Left lung (tissue), 10 donors: ENCODE measurements around the gene CDC14B. TPM values are rescaled to one million over a fixed set of nuclear protein-coding genes. Genes with fewer than 3 reads are reported as not detected.

Experiments
- ATAC-seq: fragments of 200-7000 bp; cut with Tn5 transposase; one replicate; pipeline ENCODE4 v1.9.1; 2020; ENCODE audit warnings: moderate library complexity
- DNase-seq, 4 donors: peaks; one replicate each; pipeline ENCODE4 v3.0.0-alpha.2; 2013 to 2020
- H3K27ac ChIP-seq, 2 donors: fragments of 200-600 bp; sonication (generic) in 1 of 2; one replicate each; pipeline versions ENCODE4 v1.5.0 to v1.8.0; 2020 to 2021
- H3K27me3 ChIP-seq, 2 donors: fragments of 200-600 bp; sonication (generic) in 1 of 2; one replicate each; pipeline versions ENCODE4 v1.5.0 to v1.8.0; 2020 to 2021
- H3K36me3 ChIP-seq, 2 donors: fragments of 200-600 bp; sonication (generic) in 1 of 2; one replicate each; pipeline versions ENCODE4 v1.5.0 to v1.8.0; 2020 to 2021
- H3K4me1 ChIP-seq, 2 donors: fragments of 200-600 bp; one replicate each; pipeline ENCODE4 v1.8.0; 2021
- H3K4me3 ChIP-seq, 2 donors: fragments of 200-600 bp; sonication (generic) in 1 of 2; one replicate each; pipeline versions ENCODE4 v1.5.0 to v1.8.0; 2020 to 2021; ENCODE audit warnings: mild to moderate bottlenecking in 1 of 2
- H3K9me3 ChIP-seq, 2 donors: fragments of 200-600 bp; sonication (generic) in 1 of 2; one replicate each; pipeline versions ENCODE4 v1.5.0 to v1.8.0; 2020 to 2021
- intact Hi-C, 2 donors: fragments of 100-400 bp; cut with DNase I; formaldehyde crosslinking; loops; one replicate each; pipeline versions ENCODE4 v1.11.2 to v1.14.2; 2022
- polyA plus RNA-seq, 6 donors: library from polyadenylated mRNA; unstranded; fragments of 120-200 nt; gene quantifications; one replicate each; pipeline ENCODE4 v1.2.1, GENCODE V29; 2013; ENCODE audit not compliant: insufficient read length in 6 of 6
- total RNA-seq, 2 donors: library from RNA; stranded (reverse); fragmentation: NEBNext Ultra II Directional; extraction: Animal tissue kit (Norgen Biotek cat#: 25700); gene quantifications; one replicate each; pipeline ENCODE4 v1.2.1, GENCODE V29; 2021
- TF ChIP-seq, protein P1 (sequence below), 2 donors: fragments of 200-600 bp; sonication (generic) in 1 of 2; IDR thresholded peaks; one replicate each; pipeline versions ENCODE4 v1.5.0 to v1.8.0; 2021; ENCODE audit warnings: antibody characterized with exemption in 2 of 2
- donor health status: DM: no; HTN: yes; CAD: no.
- donor health status: DM: no; HTN: no; CAD: no.

CDC14B gene
- total and polyA plus RNA-seq, 8 donors = 10.5 to 20.3 (median 17.9) TPM

DNA sequence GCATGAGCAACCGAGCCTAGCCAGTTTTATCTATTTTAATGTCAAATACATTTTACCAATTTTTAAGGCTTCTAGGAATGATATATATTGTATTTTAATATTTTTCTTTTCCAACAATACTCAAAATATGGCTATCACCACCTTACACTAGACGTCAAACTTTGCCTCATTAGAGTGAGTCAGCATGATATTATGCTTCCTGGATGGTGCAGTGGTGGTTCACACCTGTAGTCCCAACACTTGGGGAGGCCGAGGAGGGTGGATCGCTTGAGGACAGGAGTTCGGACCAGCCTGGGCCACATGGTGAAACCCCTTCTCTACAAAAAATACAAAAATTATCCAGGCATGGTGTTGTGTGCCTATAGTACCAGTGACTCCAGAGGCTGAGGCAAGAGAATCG, 7.3 kb upstream of the CDC14B start:
- TF ChIP-seq, protein P1, sequence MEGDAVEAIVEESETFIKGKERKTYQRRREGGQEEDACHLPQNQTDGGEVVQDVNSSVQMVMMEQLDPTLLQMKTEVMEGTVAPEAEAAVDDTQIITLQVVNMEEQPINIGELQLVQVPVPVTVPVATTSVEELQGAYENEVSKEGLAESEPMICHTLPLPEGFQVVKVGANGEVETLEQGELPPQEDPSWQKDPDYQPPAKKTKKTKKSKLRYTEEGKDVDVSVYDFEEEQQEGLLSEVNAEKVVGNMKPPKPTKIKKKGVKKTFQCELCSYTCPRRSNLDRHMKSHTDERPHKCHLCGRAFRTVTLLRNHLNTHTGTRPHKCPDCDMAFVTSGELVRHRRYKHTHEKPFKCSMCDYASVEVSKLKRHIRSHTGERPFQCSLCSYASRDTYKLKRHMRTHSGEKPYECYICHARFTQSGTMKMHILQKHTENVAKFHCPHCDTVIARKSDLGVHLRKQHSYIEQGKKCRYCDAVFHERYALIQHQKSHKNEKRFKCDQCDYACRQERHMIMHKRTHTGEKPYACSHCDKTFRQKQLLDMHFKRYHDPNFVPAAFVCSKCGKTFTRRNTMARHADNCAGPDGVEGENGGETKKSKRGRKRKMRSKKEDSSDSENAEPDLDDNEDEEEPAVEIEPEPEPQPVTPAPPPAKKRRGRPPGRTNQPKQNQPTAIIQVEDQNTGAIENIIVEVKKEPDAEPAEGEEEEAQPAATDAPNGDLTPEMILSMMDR (IDR thresholded peaks at IDR 0.05) = no peak
- Histone ChIP-seq H3K4me3 (no peak overlapping the region), H3K36me3 (no peaks in the 10 kb centered on the region), H3K27ac (no peak overlapping the region), H3K4me1 (no peaks in the 10 kb centered on the region), H3K27me3 (peaks cover 0 to 34% of the 10 kb centered on the region in 2 donors), H3K9me3 (no peaks in the 10 kb centered on the region)
- DNase-seq = no peak
- no peak for ATAC-seq
- intact Hi-C loops = no loop called here

- TF ChIP-seq, protein P1 (IDR thresholded peaks at IDR 0.05) = no peak
- Histone ChIP-seq H3K27me3 (peaks cover 0 to 61% of the 10 kb centered on the region in 2 donors), H3K9me3 (no peaks in the 10 kb centered on the region), H3K27ac (no peak overlapping the region), H3K4me1 (peaks cover 0 to 9% of the 10 kb centered on the region in 2 donors), H3K36me3 (no peaks in the 10 kb centered on the region), H3K4me3 (no peak overlapping the region)
- intact Hi-C loops = no loop called here
- no peak for ATAC-seq
- no peak for DNase-seq
These were observed 2.0 kb upstream of the CDC14B start for GRCh38 chr9:96621618-96622017.

- ATAC-seq (no peak), DNase-seq (peak in 1 of 4 donors; percentile 6)
- intact Hi-C loops = no loop called here
- TF ChIP-seq, protein P1 (IDR thresholded peaks at IDR 0.05) = no peak
- Histone ChIP-seq H3K27ac (no peak overlapping the region), H3K27me3 (peaks cover 0 to 68% of the 10 kb centered on the region in 2 donors), H3K36me3 (no peaks in the 10 kb centered on the region), H3K9me3 (no peaks in the 10 kb centered on the region), H3K4me3 (no peak overlapping the region), H3K4me1 (peaks cover 0 to 9% of the 10 kb centered on the region in 2 donors)
These were observed 1.2 kb upstream of the CDC14B start for GRCh38 chr9:96620832-96621269.

- TF ChIP-seq, protein P1 (IDR thresholded peaks at IDR 0.05) = no peak
- Histone ChIP-seq H3K9me3 (no peaks in the 10 kb centered on the region), H3K36me3 (no peaks in the 10 kb centered on the region), H3K4me3 (peak overlapping the region; percentile 36 to 44), H3K27ac (peak overlapping the region; percentile 48 to 56), H3K4me1 (peaks cover 0 to 9% of the 10 kb centered on the region in 2 donors), H3K27me3 (peaks cover 0 to 71% of the 10 kb centered on the region in 2 donors)
- intact Hi-C loops = no loop called here
- ATAC-seq (no peak), DNase-seq (peak in 1 of 4 donors; percentile 3)
These were observed 505 bp upstream of the CDC14B start for GRCh38 chr9:96620181-96620514.

DNA sequence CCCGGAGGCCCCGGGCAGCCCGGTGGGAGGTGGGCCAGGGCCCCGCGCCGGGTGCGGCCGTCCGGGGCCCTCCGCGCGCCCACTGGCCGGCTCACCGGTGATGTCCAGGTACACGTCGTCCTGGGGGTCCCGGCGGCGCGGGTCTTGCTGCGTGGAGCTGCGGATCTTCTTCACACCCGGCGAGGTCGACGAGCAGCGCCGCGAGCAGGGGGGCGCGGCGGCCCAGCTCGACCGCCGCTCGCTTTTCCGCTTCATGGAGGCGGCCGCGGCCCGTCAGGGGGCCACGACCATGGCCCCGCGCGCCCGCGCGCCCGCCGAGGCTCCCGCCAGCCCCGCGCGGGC, 548 bp downstream of the CDC14B start:
- TF ChIP-seq, protein P1 (IDR thresholded peaks at IDR 0.05) = no peak
- peaks cover 0 to 68% of the 10 kb centered on the region in 2 donors for H3K27me3 ChIP-seq
- H3K4me1 ChIP-seq = peaks cover 0 to 9% of the 10 kb centered on the region in 2 donors
- H3K9me3 ChIP-seq = no peaks in the 10 kb centered on the region
- no peak for ATAC-seq
- H3K4me3 ChIP-seq = peak overlapping the region; percentile 52 to 57
- DNase-seq = peak in 1 of 4 donors; percentile 4
- no peaks in the 10 kb centered on the region for H3K36me3 ChIP-seq
- intact Hi-C loops = no loop called here
- no peak overlapping the region for H3K27ac ChIP-seq
